ENCODE results near the gene ZEB2.

- TF ChIP-seq CTCF (IDR thresholded peaks at IDR 0.05; ENCODE audit: low read depth, low read length, missing input control) (no peak), REST (IDR thresholded peaks at IDR 0.05) (no peak), JUND (IDR thresholded peaks at IDR 0.05) (no peak), MAX (IDR thresholded peaks at IDR 0.05) (no peak), RAD21 (IDR thresholded peaks at IDR 0.05) (no peak), ATF3 (IDR thresholded peaks at IDR 0.05) (no peak), YY1 (IDR thresholded peaks at IDR 0.05) (no peak), HNF4A (conservative IDR thresholded peaks at IDR 0.05) (no peak), SP1 (IDR thresholded peaks at IDR 0.05) (no peak)
Measured at GRCh38 chr2:144475569-144476275, 44.2 kb downstream of the ZEB2 start.
